Stimulated activated CD8-positive, alpha-beta memory T cell treated with anti-CD3 and anti-CD28 coated beads, Interleukin-15, amount 100 ng/mL, for 48 hours (primary cell): ENCODE results near the gene OPALIN.

Source experiments
- DNase-seq, 2 donors: peaks; one replicate each; pipeline ENCODE4 v3.0.0-alpha.2; 2020; ENCODE audit warnings: low read depth in 2 of 2

The OPALIN gene

GRCh38 chr10:96299383-96299782 lies 59.4 kb downstream of the OPALIN start:
- DNase-seq: no peak

DNA sequence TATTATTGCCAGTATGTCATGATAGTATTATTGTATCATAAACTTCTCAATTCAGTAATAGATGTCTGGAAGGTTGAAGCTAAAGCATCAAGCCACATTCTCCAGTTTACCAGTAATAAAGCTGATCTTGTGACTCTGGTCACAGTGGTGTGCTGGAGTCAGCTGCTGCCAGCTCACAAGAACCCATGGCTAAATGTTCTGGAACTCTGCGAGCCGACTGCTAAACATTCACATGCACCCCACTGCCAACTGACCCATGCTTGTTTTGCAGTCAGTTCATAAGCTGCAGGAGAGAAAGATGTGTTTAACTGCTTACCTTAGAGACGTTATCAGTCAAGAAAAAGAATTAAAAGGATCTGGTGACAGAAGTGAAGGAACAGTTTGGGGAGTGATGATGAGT lies 60.4 kb downstream of the OPALIN start:
- no peak for DNase-seq

DNA sequence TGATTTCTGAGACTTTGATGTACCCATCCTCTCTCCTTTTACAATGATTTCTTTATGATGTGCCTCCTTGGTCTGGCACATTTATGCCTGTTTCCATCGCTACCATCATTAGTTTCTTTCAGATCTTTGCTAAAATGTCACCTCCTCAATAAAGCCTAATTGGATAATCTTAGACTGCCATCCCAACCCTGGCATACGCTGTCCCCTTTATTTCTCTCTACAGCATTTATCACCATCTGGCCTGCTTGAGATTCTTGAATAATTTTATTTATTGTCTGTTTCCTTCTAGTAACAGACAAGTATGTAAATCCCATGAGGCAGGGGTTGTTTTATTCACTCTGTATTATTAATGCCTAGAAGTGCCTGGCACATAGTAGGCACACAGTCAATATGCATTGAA lies 61.3 kb downstream of the OPALIN start:
- no peak for DNase-seq

DNA sequence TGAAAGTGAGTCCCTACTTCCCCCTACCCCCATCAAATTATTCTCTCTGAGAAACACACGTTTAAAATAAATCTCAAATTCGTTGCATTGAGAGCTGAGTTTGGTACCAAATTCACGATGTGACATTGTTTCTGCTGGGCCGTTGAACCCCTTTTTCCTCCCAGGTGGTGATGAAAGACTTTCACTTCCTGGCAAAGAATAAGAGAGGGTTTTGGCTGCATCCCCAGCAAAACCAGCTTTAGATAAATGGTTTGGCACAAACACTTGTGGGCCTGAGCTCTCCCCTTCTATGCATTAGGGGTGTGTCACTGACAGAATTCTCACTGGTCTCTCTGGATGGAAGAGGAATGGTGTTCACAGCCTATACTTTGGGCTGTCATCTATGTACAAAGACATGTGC lies 63.3 kb downstream of the OPALIN start:
- DNase-seq: no peak
